ENCODE data around the gene NTMT1.

DNA sequence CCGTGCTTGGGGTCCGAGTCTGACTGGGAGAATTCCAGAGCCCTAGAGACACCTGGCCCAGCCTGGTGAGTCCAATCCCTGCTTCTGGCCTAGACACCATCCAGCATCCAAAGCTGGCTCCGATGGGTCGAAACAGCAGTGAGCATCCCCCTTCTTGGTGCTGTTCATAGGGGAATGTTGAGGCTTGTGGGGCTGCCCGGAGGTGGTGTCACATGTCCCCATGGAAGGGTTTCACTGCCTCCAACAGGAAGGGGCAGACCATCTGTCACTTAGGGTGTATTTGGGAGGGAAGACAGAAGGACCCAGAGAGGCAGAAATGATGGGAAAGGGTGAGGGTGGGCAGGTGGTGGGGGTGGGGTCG lies 19.0 kb upstream of the NTMT1 start:
- TF ChIP-seq POLR2A (IDR thresholded peaks at IDR 0.05; ENCODE audit: low read length) (no peak), GATA1 (IDR thresholded peaks at IDR 0.05; ENCODE audit: low read depth, low read length) (no peak)

All from erythroblast (primary cell).